Breast epithelium (tissue), 4 donors: ENCODE data around the gene ARFGAP1. TPM values are rescaled to one million over a fixed set of nuclear protein-coding genes. Genes with fewer than 3 reads are reported as not detected.

ENCODE experiments used
- DNase-seq, 2 donors: peaks; one replicate each; pipeline ENCODE4 v3.0.0-alpha.2; 2019; ENCODE audit warnings: low spot score in 2 of 2
- H3K27ac ChIP-seq, 2 donors: fragments of 200-600 bp; sonication (generic) in 1 of 2; one replicate each; pipeline ENCODE4 v1.5.1; 2016 to 2019; ENCODE audit warnings: mild to moderate bottlenecking in 1 of 2
- H3K27me3 ChIP-seq, 2 donors: fragments of 200-600 bp; sonication (generic) in 1 of 2; one replicate each; pipeline versions ENCODE4 v1.5.1 to v1.6.0; 2017 to 2019; ENCODE audit warnings: control low read depth in 1 of 2, mild to moderate bottlenecking in 1 of 2
- H3K36me3 ChIP-seq: fragments of 200-600 bp; one replicate; pipeline ENCODE4 v1.5.1; 2019
- H3K4me1 ChIP-seq, 2 donors: fragments of 200-600 bp; sonication (generic); one replicate each; pipeline ENCODE4 v1.5.1; 2016 to 2019; ENCODE audit warnings: control low read depth in 1 of 2
- H3K4me3 ChIP-seq, 3 donors: fragments of 200-600 bp; sonication (generic); 1 replicate in 2 of 3; 2 replicates in 1 of 3; pipeline ENCODE4 v1.5.1; 2016 to 2019; ENCODE audit warnings: mild to moderate bottlenecking in 3 of 3, moderate library complexity in 2 of 3
- H3K9me3 ChIP-seq, 2 donors: fragments of 200-600 bp; sonication (generic) in 1 of 2; one replicate each; pipeline ENCODE4 v1.5.1; 2016 to 2019; ENCODE audit warnings: control low read depth in 1 of 2
- POLR2A ChIP-seq: fragments of 450-650 bp; IDR thresholded peaks from one replicate; pipeline ENCODE4 v1.6.1; 2016; ENCODE audit warnings: antibody characterized with exemption, mild to moderate bottlenecking, moderate library complexity
- POLR2AphosphoS5 ChIP-seq, 3 donors: sonication (generic); formaldehyde crosslinking; IDR thresholded peaks; one replicate each; pipeline ENCODE4 v1.6.1; 2017; ENCODE audit warnings: antibody characterized with exemption in 3 of 3
- intact Hi-C: fragments of 100-400 bp; cut with DNase I; formaldehyde crosslinking; loops from one replicate; pipeline ENCODE4 v1.15.1; 2023; ENCODE audit warnings: low total_unique reads
- total RNA-seq, 3 donors: library from RNA; depleted of rRNA; stranded (reverse); fragments of >200 nt; gene quantifications; one replicate each; pipeline ENCODE4 v1.1.0, GENCODE V29; 2016
- TF ChIP-seq, protein P1 (sequence below), 3 donors: fragments of 450-650 bp; IDR thresholded peaks; one replicate each; pipeline ENCODE4 v1.5.1; 2016 to 2017; ENCODE audit warnings: antibody characterized with exemption in 3 of 3, mild to moderate bottlenecking in 3 of 3, moderate library complexity in 3 of 3

The ARFGAP1 gene
- total RNA-seq, 3 donors from 2014 or later: 24.3 to 44.6 (median 38.2) TPM

DNA sequence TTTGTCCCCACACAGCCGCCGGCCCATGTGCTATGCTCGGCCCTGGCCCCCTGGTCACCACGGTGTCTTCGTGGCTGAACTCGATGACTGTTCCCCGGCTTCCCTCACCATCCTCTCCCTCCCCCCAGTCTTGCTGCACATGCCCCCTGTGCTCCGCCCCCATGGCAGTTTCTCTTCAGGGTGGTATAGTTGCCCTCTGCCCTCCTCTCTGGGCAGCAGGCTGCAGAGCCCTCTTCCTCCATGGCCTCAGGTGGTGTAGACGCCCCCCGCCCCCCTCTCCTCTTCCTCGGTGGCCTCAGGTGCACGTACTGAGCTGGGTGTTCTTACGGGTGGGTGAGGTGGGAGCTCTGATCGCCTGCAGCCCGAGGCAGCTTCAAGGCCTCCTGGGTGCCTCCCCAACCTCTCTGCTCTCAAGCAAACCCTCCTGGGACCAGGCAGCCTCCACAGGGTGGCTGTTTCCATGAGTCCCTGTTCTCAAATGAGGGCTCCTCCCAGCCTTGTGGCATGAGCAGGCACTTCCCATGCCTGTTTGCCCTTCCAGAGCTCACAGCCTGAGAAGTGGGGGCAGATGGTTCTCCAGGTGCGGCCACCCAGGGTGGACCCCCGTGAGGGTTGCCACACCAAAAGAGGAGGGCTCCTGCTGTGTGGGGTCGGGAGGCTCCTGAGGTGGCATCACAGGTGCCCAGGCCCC, 45.1 kb downstream of the ARFGAP1 start:
- H3K4me1 ChIP-seq: no peaks in the 10 kb centered on the region
- no peaks in the 10 kb centered on the region for H3K9me3 ChIP-seq
- peaks cover 0 to 37% of the 10 kb centered on the region in 2 donors for H3K27me3 ChIP-seq
- H3K36me3 ChIP-seq: no peaks in the 10 kb centered on the region
- no peak overlapping the region for H3K27ac ChIP-seq
- intact Hi-C loops: no loop called here
- TF ChIP-seq POLR2AphosphoS5 (IDR thresholded peaks at IDR 0.05) (no peak), POLR2A (no peak)
- TF ChIP-seq, protein P1, sequence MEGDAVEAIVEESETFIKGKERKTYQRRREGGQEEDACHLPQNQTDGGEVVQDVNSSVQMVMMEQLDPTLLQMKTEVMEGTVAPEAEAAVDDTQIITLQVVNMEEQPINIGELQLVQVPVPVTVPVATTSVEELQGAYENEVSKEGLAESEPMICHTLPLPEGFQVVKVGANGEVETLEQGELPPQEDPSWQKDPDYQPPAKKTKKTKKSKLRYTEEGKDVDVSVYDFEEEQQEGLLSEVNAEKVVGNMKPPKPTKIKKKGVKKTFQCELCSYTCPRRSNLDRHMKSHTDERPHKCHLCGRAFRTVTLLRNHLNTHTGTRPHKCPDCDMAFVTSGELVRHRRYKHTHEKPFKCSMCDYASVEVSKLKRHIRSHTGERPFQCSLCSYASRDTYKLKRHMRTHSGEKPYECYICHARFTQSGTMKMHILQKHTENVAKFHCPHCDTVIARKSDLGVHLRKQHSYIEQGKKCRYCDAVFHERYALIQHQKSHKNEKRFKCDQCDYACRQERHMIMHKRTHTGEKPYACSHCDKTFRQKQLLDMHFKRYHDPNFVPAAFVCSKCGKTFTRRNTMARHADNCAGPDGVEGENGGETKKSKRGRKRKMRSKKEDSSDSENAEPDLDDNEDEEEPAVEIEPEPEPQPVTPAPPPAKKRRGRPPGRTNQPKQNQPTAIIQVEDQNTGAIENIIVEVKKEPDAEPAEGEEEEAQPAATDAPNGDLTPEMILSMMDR (IDR thresholded peaks at IDR 0.05): no peak
- DNase-seq: no peak
- H3K4me3 ChIP-seq: no peak overlapping the region

DNA sequence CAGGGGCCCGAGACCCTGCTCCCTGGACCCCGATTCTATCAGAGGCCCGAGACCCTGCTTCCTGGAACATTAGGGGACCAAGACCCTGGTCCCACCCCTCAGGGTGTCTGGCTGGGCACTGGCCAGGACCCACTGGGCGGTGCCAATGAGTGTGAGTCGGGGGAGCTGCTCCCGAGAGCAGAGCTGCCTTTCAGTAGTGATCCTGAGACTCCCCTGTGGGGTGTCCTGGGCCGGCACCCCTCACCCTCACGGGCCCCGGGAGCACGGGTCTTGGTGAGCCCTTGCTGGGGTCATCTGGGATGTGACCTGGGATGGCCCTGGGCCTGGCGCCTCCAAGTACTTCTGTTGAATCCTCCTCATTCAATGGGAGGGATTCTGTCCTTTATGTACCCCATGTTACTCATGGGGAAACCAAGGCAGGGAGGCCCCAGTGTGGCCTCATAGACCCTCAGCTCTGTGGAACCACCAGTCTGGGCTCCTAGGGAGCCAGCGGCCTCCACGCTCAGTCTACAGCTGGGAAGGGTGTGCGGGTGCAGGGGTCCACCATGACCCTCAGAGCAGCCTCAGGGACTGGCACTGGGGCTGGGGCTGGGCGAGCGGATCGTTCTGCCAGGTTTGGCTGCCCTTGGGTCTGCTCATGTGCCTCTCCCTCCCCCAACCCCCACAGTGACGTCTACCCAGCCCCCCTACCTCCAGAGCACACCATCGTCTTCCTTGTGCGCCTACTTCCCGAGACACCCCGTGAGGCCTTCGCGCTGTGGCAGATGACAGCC, 46.0 kb downstream of the ARFGAP1 start:
- no peak for DNase-seq
- peaks cover 0 to 40% of the 10 kb centered on the region in 2 donors for H3K27me3 ChIP-seq

DNA sequence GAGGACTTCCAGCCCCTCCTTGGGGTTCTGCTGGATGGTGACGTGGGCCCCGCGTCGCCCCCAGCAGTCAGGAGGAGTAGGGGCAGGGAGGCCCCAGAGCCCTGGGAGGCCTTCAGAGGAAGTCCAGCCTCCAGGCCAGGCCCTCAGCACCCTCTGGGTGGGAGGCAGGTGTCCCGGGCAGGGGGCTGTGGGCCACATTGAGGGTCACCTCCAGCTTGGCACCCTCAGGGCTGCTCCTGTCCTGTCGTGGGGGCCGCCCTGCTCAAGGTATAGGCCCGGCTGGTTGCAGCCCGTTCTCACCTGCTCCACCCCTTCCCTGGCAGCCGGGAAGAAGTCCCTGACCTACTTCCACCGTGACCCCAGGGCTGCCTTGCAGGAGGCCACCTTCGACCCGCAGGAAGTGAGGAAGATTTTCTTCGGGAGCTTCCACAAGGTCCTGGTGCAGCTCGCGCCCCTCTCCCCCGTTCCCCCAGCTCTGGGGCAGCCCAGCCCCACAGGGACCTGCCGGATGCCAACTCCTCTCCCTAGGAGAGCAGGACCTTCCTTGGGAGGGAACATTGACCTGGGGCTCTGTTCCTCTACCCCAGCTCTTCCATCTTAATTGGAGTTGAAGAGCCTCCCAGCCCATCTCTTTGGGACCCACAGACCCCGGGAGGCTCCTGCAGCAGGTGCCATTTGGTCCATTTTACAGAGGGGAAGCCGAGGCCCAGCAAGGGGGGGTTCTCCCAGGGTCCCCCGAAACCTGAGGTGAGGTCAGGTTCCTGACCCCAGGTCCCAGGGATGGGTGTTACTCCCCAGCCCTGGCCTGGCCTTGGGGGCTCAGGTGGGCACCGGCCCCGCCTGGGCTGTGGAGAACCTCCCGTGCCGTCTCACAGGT, 46.8 kb downstream of the ARFGAP1 start:
- TF ChIP-seq POLR2AphosphoS5 (IDR thresholded peaks at IDR 0.05) (no peak), POLR2A (no peak)
- TF ChIP-seq, protein P1 (IDR thresholded peaks at IDR 0.05): no peak
- no peak overlapping the region for H3K4me3 ChIP-seq
- no peaks in the 10 kb centered on the region for H3K36me3 ChIP-seq
- intact Hi-C loops: no loop called here
- no peaks in the 10 kb centered on the region for H3K4me1 ChIP-seq
- H3K27me3 ChIP-seq: peaks cover 0 to 38% of the 10 kb centered on the region in 2 donors
- H3K27ac ChIP-seq: no peak overlapping the region
- no peaks in the 10 kb centered on the region for H3K9me3 ChIP-seq
- no peak for DNase-seq

More for the DNA sequence above, 46.0 kb downstream of the ARFGAP1 start:
- no peaks in the 10 kb centered on the region for H3K36me3 ChIP-seq
- no peak overlapping the region for H3K27ac ChIP-seq
- intact Hi-C loops: no loop called here
- no peaks in the 10 kb centered on the region for H3K4me1 ChIP-seq
- no peaks in the 10 kb centered on the region for H3K9me3 ChIP-seq
- H3K4me3 ChIP-seq: no peak overlapping the region
- TF ChIP-seq POLR2A (no peak), POLR2AphosphoS5 (IDR thresholded peaks at IDR 0.05) (no peak)
- TF ChIP-seq, protein P1 (IDR thresholded peaks at IDR 0.05): no peak

DNA sequence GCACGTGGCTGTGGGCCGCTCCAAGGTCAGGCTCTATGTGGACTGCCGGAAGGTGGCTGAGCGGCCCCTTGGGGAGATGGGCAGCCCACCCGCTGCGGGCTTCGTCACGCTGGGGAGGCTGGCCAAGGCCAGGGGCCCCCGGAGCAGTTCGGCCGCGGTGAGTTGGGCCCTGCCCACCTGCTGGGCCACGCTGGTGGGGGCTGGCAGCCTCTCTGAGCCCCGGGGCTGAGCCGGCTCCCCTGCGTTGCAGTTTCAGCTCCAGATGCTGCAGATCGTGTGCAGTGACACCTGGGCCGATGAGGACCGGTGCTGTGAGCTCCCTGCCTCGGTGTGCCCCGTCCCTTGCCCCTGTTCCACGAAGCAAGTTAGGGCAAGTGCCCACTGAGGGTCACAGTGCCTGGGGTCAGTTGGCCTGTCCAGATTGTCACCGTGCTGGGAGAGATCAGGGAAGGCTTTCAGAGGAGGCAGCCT, 47.5 kb downstream of the ARFGAP1 start:
- no peaks in the 10 kb centered on the region for H3K4me1 ChIP-seq
- intact Hi-C loops: no loop called here
- H3K4me3 ChIP-seq: no peak overlapping the region
- no peaks in the 10 kb centered on the region for H3K36me3 ChIP-seq
- H3K9me3 ChIP-seq: no peaks in the 10 kb centered on the region
- TF ChIP-seq, protein P1 (IDR thresholded peaks at IDR 0.05): no peak
- no peak for TF ChIP-seq POLR2AphosphoS5 (IDR thresholded peaks at IDR 0.05)
- TF ChIP-seq POLR2A: no peak
- no peak overlapping the region for H3K27ac ChIP-seq
- H3K27me3 ChIP-seq: peaks cover 0 to 45% of the 10 kb centered on the region in 2 donors
- DNase-seq: no peak
